Stimulated activated memory B cell treated with anti-CD40 and anti-IgM and Interleukin-4, amounts not matched to agents 10 μg/mL and 1 μg/mL and 100 μg/mL, for 72 hours (primary cell): ENCODE data around the gene PGAP6.

Experiments
- ATAC-seq: fragments of 150-1000 bp; cut with Tn5 transposase; 2 replicates; pipeline ENCODE4 v1.10.0; 2021
- H3K27ac Mint-ChIP-seq: one replicate; pipeline ENCODE4 v1.8.0; 2022; ENCODE audit warnings: mild to moderate bottlenecking, mixed read lengths
- H3K27me3 Mint-ChIP-seq: one replicate; pipeline ENCODE4 v1.8.0; 2022; ENCODE audit warnings: mixed read lengths
- H3K36me3 Mint-ChIP-seq: one replicate; pipeline ENCODE4 v1.8.0; 2022; ENCODE audit warnings: mixed read lengths
- H3K4me1 Mint-ChIP-seq: one replicate; pipeline ENCODE4 v1.8.0; 2022; ENCODE audit warnings: mixed read lengths
- H3K4me3 Mint-ChIP-seq: one replicate; pipeline ENCODE4 v1.8.0; 2022; ENCODE audit warnings: mild to moderate bottlenecking, moderate library complexity, mixed read lengths
- H3K9me3 Mint-ChIP-seq: one replicate; pipeline ENCODE4 v1.8.0; 2022; ENCODE audit warnings: mixed read lengths

PGAP6 gene

GRCh38 chr16:410516-411178 is 28.9 kb upstream of the PGAP6 start:
- Mint-ChIP-seq H3K9me3 (no peaks in the 10 kb centered on the region), H3K4me1 (no peaks in the 10 kb centered on the region), H3K36me3 (peaks cover 17% of the 10 kb centered on the region), H3K27ac (no peak overlapping the region), H3K27me3 (no peaks in the 10 kb centered on the region), H3K4me3 (no peak overlapping the region)
- peak; percentile 65 for ATAC-seq

- ATAC-seq = no peak
- no peak overlapping the region for H3K4me3 Mint-ChIP-seq
- H3K4me1 Mint-ChIP-seq = no peaks in the 10 kb centered on the region
- no peaks in the 10 kb centered on the region for H3K27me3 Mint-ChIP-seq
- no peak overlapping the region for H3K27ac Mint-ChIP-seq
- no peaks in the 10 kb centered on the region for H3K9me3 Mint-ChIP-seq
- H3K36me3 Mint-ChIP-seq = peaks cover 17% of the 10 kb centered on the region
Measured at GRCh38 chr16:407253-407652, 25.5 kb upstream of the PGAP6 start.

- Mint-ChIP-seq H3K27me3 (no peaks in the 10 kb centered on the region), H3K36me3 (peaks cover 10% of the 10 kb centered on the region), H3K27ac (no peak overlapping the region), H3K4me3 (no peak overlapping the region), H3K9me3 (no peaks in the 10 kb centered on the region), H3K4me1 (peaks cover under 1% of the 10 kb centered on the region)
- ATAC-seq = no peak
Measured at GRCh38 chr16:405548-406506, 24.0 kb upstream of the PGAP6 start.

GRCh38 chr16:404971-405486 is 23.3 kb upstream of the PGAP6 start:
- no peaks in the 10 kb centered on the region for H3K27me3 Mint-ChIP-seq

GRCh38 chr16:401468-402348 is 19.9 kb upstream of the PGAP6 start, which contains the start of gene DECR2:
Gene DECR2, plus strand, starts transcription at chr16:401885. Its CDS starts 79 bp downstream, at chr16:401964.
- peaks cover 32% of the 10 kb centered on the region for H3K4me1 Mint-ChIP-seq
- H3K36me3 Mint-ChIP-seq = no peaks in the 10 kb centered on the region
- H3K9me3 Mint-ChIP-seq = no peaks in the 10 kb centered on the region
- no peaks in the 10 kb centered on the region for H3K27me3 Mint-ChIP-seq
- peak within 1 kb of the TSS; percentile 96 for H3K27ac Mint-ChIP-seq
- peak within 1 kb of the TSS; percentile 91 for H3K4me3 Mint-ChIP-seq
- peak; percentile 89 for ATAC-seq

More at GRCh38 chr16:404971-405486, 23.3 kb upstream of the PGAP6 start:
- no peak for ATAC-seq
- H3K9me3 Mint-ChIP-seq = no peaks in the 10 kb centered on the region
- H3K36me3 Mint-ChIP-seq = peaks cover 5% of the 10 kb centered on the region
- H3K4me3 Mint-ChIP-seq = no peak overlapping the region
- no peak overlapping the region for H3K27ac Mint-ChIP-seq
- H3K4me1 Mint-ChIP-seq = peaks cover 9% of the 10 kb centered on the region

GRCh38 chr16:400061-400591 is 18.3 kb upstream of the PGAP6 start:
- peaks cover 41% of the 10 kb centered on the region for H3K4me1 Mint-ChIP-seq
- no peaks in the 10 kb centered on the region for H3K27me3 Mint-ChIP-seq
- ATAC-seq = no peak
- H3K27ac Mint-ChIP-seq = peak overlapping the region; percentile 96
- H3K4me3 Mint-ChIP-seq = peak overlapping the region; percentile 91
- H3K9me3 Mint-ChIP-seq = no peaks in the 10 kb centered on the region
- no peaks in the 10 kb centered on the region for H3K36me3 Mint-ChIP-seq

GRCh38 chr16:399340-400019 is 17.7 kb upstream of the PGAP6 start:
- peak overlapping the region; percentile 91 for H3K4me3 Mint-ChIP-seq
- no peak for ATAC-seq
- peaks cover 43% of the 10 kb centered on the region for H3K4me1 Mint-ChIP-seq
- no peaks in the 10 kb centered on the region for H3K36me3 Mint-ChIP-seq
- H3K27me3 Mint-ChIP-seq = no peaks in the 10 kb centered on the region
- H3K27ac Mint-ChIP-seq = peak overlapping the region; percentile 96
- H3K9me3 Mint-ChIP-seq = no peaks in the 10 kb centered on the region

GRCh38 chr16:398561-399339 is 17.0 kb upstream of the PGAP6 start:
- peaks cover 43% of the 10 kb centered on the region for H3K4me1 Mint-ChIP-seq
- H3K4me3 Mint-ChIP-seq = no peak overlapping the region
- H3K9me3 Mint-ChIP-seq = no peaks in the 10 kb centered on the region
- peak overlapping the region; percentile 61 for H3K27ac Mint-ChIP-seq
- H3K27me3 Mint-ChIP-seq = no peaks in the 10 kb centered on the region
- no peaks in the 10 kb centered on the region for H3K36me3 Mint-ChIP-seq
- no peak for ATAC-seq

- Mint-ChIP-seq H3K4me1 (peaks cover 43% of the 10 kb centered on the region), H3K4me3 (peak overlapping the region; percentile 71), H3K27me3 (no peaks in the 10 kb centered on the region), H3K9me3 (no peaks in the 10 kb centered on the region), H3K36me3 (no peaks in the 10 kb centered on the region), H3K27ac (peak overlapping the region; percentile 61)
- ATAC-seq = no peak
Measured at GRCh38 chr16:397736-398332, 16.1 kb upstream of the PGAP6 start.

- peak within 1 kb of the TSS; percentile 74 for H3K4me3 Mint-ChIP-seq
- H3K9me3 Mint-ChIP-seq = no peaks in the 10 kb centered on the region
- H3K27ac Mint-ChIP-seq = peak within 1 kb of the TSS; percentile 61
- ATAC-seq = peak; percentile 6
- no peaks in the 10 kb centered on the region for H3K27me3 Mint-ChIP-seq
- peaks cover 43% of the 10 kb centered on the region for H3K4me1 Mint-ChIP-seq
- H3K36me3 Mint-ChIP-seq = no peaks in the 10 kb centered on the region
Measured at GRCh38 chr16:397135-397661, 15.4 kb upstream of the PGAP6 start, which contains the start of gene NME4. Gene NME4, plus strand, starts transcription at chr16:397199. Its CDS starts 24 bp downstream, at chr16:397223.

GRCh38 chr16:396605-397004 is 14.8 kb upstream of the PGAP6 start:
- H3K27me3 Mint-ChIP-seq = no peaks in the 10 kb centered on the region
- no peaks in the 10 kb centered on the region for H3K36me3 Mint-ChIP-seq
- peak overlapping the region; percentile 32 for H3K27ac Mint-ChIP-seq
- no peak for ATAC-seq
- H3K4me3 Mint-ChIP-seq = peak overlapping the region; percentile 74
- peaks cover 43% of the 10 kb centered on the region for H3K4me1 Mint-ChIP-seq
- H3K9me3 Mint-ChIP-seq = no peaks in the 10 kb centered on the region

- Mint-ChIP-seq H3K27ac (peak overlapping the region; percentile 32), H3K27me3 (no peaks in the 10 kb centered on the region), H3K36me3 (no peaks in the 10 kb centered on the region), H3K4me3 (peak overlapping the region; percentile 74), H3K4me1 (peaks cover 43% of the 10 kb centered on the region), H3K9me3 (no peaks in the 10 kb centered on the region)
- no peak for ATAC-seq
Measured at GRCh38 chr16:396199-396598, 14.4 kb upstream of the PGAP6 start.
